Measurements from ENCODE around the gene TMC4. TPM values are rescaled to one million over a fixed set of nuclear protein-coding genes. Genes with fewer than 3 reads are reported as not detected.

The TMC4 gene
- total and polyA plus RNA-seq, 2 donors (not counting 1 experiment from before 2014, with no cell fraction given), result not detected

GRCh38 chr19:54115109-54116063 is 57.6 kb downstream of the TMC4 start, which contains the start of the genes PRPF31 and TFPT:
TSS of gene PRPF31 (plus strand) at chr19:54115754. CDS start at chr19:54118279, 2,525 bp downstream.
TSS of gene TFPT (minus strand) at chr19:54115657. CDS start at chr19:54115269, 388 bp downstream.
- H3K9ac ChIP-seq (ENCODE audit: low read length), result peak within 1 kb of the TSS; percentile 77
- H2AFZ ChIP-seq (ENCODE audit: insufficient read depth, low read depth, low read length, poor library complexity, severe bottlenecking), result peak within 1 kb of the TSS; percentile 95
- intact Hi-C loops (cut with micrococcal nuclease), result loop anchor here (1.0 to 10.0 kb wide), 7 partner anchors 13 to 999 kb away; partner anchors contain the start of genes CNOT3, LENG1, MYADM and NDUFA3
- H3K27me3 Mint-ChIP-seq, result no peaks in the 10 kb centered on the region
- DNase-seq (peak; percentile 99), ATAC-seq (ENCODE audit: low read depth) (peak; percentile 93)
- H4K20me1 ChIP-seq (ENCODE audit: control insufficient read depth, insufficient read depth, low read length, poor library complexity, severe bottlenecking), result peaks cover 34% of the 10 kb centered on the region
- H3K27me3 ChIP-seq (replicated peaks in 1 of 4; ENCODE audit: control extremely low read depth in 1 of 4, control insufficient read depth in 3 of 4, insufficient read depth in 4 of 4, low read length in 3 of 4), result no peaks in the 10 kb centered on the region
- no peaks in the 10 kb centered on the region for H3K9me3 Mint-ChIP-seq (ENCODE audit: insufficient read depth)
- H3K4me3 ChIP-seq (ENCODE audit: control extremely low read depth in 1 of 5, extremely low read depth in 1 of 5, insufficient read depth in 1 of 5, low read depth in 2 of 5, low read length in 4 of 5), result peak within 1 kb of the TSS; percentile 71 to 86 (median 81)
- POLR2A ChIA-PET, result interaction anchor here (0.7 to 2.3 kb wide), 8 partner anchors 13 to 1138 kb away, joined by 3 to 25 read pairs (median 5); partner anchors contain the start of genes CNOT3, LENG1, LENG8 and NDUFA3
- H3K4me2 ChIP-seq (replicated peaks; ENCODE audit: low read depth, low read length, poor library complexity, severe bottlenecking), result peak within 1 kb of the TSS; percentile 79
- CTCF ChIA-PET, result interaction anchor here (0.6 to 2.4 kb wide), 3 partner anchors 13 to 66 kb away, joined by 3 to 8 read pairs (median 7); partner anchors contain the start of genes CNOT3 and NDUFA3
- peaks cover 51% of the 10 kb centered on the region for H3K79me2 ChIP-seq (ENCODE audit: control insufficient read depth, insufficient read depth, low read length)
- no peaks in the 10 kb centered on the region for H3K9me3 ChIP-seq (ENCODE audit: control extremely low read depth in 1 of 3, control insufficient read depth in 2 of 3, insufficient read depth in 1 of 3, low read length in 2 of 3)
- peak within 1 kb of the TSS; percentile 89 for H3K4me3 Mint-ChIP-seq
- H3K36me3 ChIP-seq (replicated peaks in 1 of 2; ENCODE audit: control extremely low read depth in 1 of 2, control insufficient read depth in 1 of 2, extremely low read depth in 1 of 2, insufficient read depth in 2 of 2, low read length in 1 of 2), result peaks cover 3 to 26% of the 10 kb centered on the region in 2 experiments
- WGBS (ENCODE audit: insufficient coverage), result under 1% methylated on average over 59 of the region's 60 CpGs
- H3K27ac Mint-ChIP-seq, result peak within 1 kb of the TSS; percentile 87
- H3K4me1 ChIP-seq (ENCODE audit: control insufficient read depth in 2 of 2, insufficient read depth in 2 of 2, low read length in 2 of 2), result peaks cover 14 to 25% of the 10 kb centered on the region in 2 donors
- peak within 1 kb of the TSS; percentile 76 to 78 for H3K27ac ChIP-seq (ENCODE audit: low read length in 2 of 2)
- TF ChIP-seq EZH2 (IDR thresholded peaks at IDR 0.05; ENCODE audit: borderline replicate concordance, insufficient read depth, low read depth, low read length, poor library complexity, severe bottlenecking) (no peak), CTCF (IDR thresholded peaks at IDR 0.05) (no peak)
- peaks cover 31% of the 10 kb centered on the region for H3K4me1 Mint-ChIP-seq

Measured in B cell (primary cell).